Body of pancreas (tissue), 4 donors: ENCODE data around the gene IL1B. TPM values are rescaled to one million over a fixed set of nuclear protein-coding genes. Genes with fewer than 3 reads are reported as not detected.

Experiments
- ATAC-seq: fragments of 150-250 bp; one replicate; pipeline ENCODE4 v1.9.1; 2016
- DNase-seq, 4 donors: peaks; one replicate each; pipeline ENCODE4 v3.0.0-alpha.2; 2019
- H3K27ac ChIP-seq, 4 donors: fragments of 200-600 bp; sonication (generic); 1 replicate in 3 of 4; 2 replicates in 1 of 4; pipeline versions ENCODE4 v1.5.1 to v1.6.1; 2016 to 2019; ENCODE audit warnings: mild to moderate bottlenecking in 1 of 4, mixed read lengths in 1 of 4, moderate library complexity in 1 of 4
- H3K27me3 ChIP-seq, 2 donors: fragments of 200-600 bp; sonication (generic); one replicate each; pipeline ENCODE4 v1.6.0; 2016; ENCODE audit warnings: mild to moderate bottlenecking in 1 of 2
- H3K36me3 ChIP-seq, 2 donors: fragments of 200-600 bp; sonication (generic); replicated peaks in 1 of 2; 2 replicates each; pipeline ENCODE4 v1.5.1; 2016; ENCODE audit warnings: low read depth in 2 of 2; ENCODE audit not compliant: insufficient read depth in 1 of 2
- H3K4me1 ChIP-seq: fragments of 200-600 bp; sonication (generic); one replicate; pipeline ENCODE4 v1.6.0; 2016
- H3K4me3 ChIP-seq, 2 donors: fragments of 200-600 bp; sonication (generic); 1 replicate in 1 of 2; 2 replicates in 1 of 2; pipeline ENCODE4 v1.5.1; 2016 to 2019
- H3K9me3 ChIP-seq, 3 donors: fragments of 200-600 bp; sonication (generic); 1 replicate in 2 of 3; 2 replicates in 1 of 3; pipeline ENCODE4 v1.5.1; 2016
- POLR2A ChIP-seq, 3 donors: fragments of 450-650 bp; IDR thresholded peaks; one replicate each; pipeline ENCODE4 v1.6.1; 2016; ENCODE audit warnings: antibody characterized with exemption in 3 of 3, mild to moderate bottlenecking in 2 of 3
- WGBS, 2 donors: methylation state at CpG; one replicate each; pipeline ENCODE4 v1.1.5; 2017; 5-methylcytosine and 5-hydroxymethylcytosine counted together
- intact Hi-C: fragments of 100-400 bp; cut with DNase I; formaldehyde crosslinking; loops from one replicate; pipeline ENCODE4 v1.15.1; 2023
- total RNA-seq, 2 donors: library from RNA; depleted of rRNA; stranded (reverse); fragments of >200 nt; gene quantifications; one replicate each; pipeline ENCODE4 v1.1.0, GENCODE V29; 2016
- TF ChIP-seq, protein P1 (sequence below), 7 experiments: fragments of 450-650 bp in 4 of 7; fragments of 200-600 bp in 3 of 7; sonication (generic) in 3 of 7; IDR thresholded peaks; one replicate each; pipeline ENCODE4 v1.5.1; 2016 to 2019; ENCODE audit warnings: antibody characterized with exemption in 7 of 7

The IL1B gene
- total RNA-seq, 2 donors from 2014 or later = 1.3 to 2.6 TPM

- H3K9me3 ChIP-seq = no peaks in the 10 kb centered on the region
- intact Hi-C loops = no loop called here
- H3K4me3 ChIP-seq = no peak overlapping the region
- H3K4me1 ChIP-seq = peaks cover 34% of the 10 kb centered on the region
- TF ChIP-seq POLR2A (IDR thresholded peaks at IDR 0.05) = no peak
- TF ChIP-seq, protein P1, sequence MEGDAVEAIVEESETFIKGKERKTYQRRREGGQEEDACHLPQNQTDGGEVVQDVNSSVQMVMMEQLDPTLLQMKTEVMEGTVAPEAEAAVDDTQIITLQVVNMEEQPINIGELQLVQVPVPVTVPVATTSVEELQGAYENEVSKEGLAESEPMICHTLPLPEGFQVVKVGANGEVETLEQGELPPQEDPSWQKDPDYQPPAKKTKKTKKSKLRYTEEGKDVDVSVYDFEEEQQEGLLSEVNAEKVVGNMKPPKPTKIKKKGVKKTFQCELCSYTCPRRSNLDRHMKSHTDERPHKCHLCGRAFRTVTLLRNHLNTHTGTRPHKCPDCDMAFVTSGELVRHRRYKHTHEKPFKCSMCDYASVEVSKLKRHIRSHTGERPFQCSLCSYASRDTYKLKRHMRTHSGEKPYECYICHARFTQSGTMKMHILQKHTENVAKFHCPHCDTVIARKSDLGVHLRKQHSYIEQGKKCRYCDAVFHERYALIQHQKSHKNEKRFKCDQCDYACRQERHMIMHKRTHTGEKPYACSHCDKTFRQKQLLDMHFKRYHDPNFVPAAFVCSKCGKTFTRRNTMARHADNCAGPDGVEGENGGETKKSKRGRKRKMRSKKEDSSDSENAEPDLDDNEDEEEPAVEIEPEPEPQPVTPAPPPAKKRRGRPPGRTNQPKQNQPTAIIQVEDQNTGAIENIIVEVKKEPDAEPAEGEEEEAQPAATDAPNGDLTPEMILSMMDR (IDR thresholded peaks at IDR 0.05) = no peak
- ATAC-seq = no peak
- H3K36me3 ChIP-seq = no peaks in the 10 kb centered on the region
- H3K27ac ChIP-seq = peak overlapping the region in 1 of 4 donors; percentile 19
- H3K27me3 ChIP-seq = no peaks in the 10 kb centered on the region
- no peak for DNase-seq
Observed at GRCh38 chr2:112820343-112820742, 16.2 kb downstream of the IL1B start.

DNA sequence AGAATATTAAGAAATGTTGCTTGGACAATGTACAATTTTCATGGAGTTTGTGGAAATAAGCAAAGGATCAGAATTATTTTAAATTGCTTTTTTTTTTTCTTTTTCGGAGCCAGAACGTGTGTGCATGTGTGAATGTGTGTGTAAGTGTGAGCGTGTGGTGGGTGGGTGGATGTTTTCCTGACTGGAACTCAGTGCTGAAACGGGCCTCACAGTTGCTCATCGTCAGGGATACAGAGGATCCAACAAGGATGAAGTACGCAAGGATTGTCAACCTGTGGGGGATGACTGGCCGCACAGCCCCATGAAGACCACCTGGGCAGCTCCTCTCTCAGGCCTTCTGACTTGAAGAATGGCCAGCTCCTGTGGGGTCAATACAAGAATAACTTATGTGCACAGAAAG lies 17.5 kb downstream of the IL1B start:
- Histone ChIP-seq H3K4me3 (no peak overlapping the region), H3K27me3 (no peaks in the 10 kb centered on the region), H3K4me1 (peaks cover 26% of the 10 kb centered on the region), H3K9me3 (no peaks in the 10 kb centered on the region), H3K27ac (peak overlapping the region in 2 of 4 donors; percentile 52 to 61), H3K36me3 (no peaks in the 10 kb centered on the region)
- TF ChIP-seq, protein P1 (IDR thresholded peaks at IDR 0.05) = no peak
- no peak for TF ChIP-seq POLR2A (IDR thresholded peaks at IDR 0.05)
- ATAC-seq (no peak), DNase-seq (no peak)
- intact Hi-C loops = no loop called here
- WGBS, 2 donors = 84 to 87% methylated on average over 7 of the region's 7 CpGs

DNA sequence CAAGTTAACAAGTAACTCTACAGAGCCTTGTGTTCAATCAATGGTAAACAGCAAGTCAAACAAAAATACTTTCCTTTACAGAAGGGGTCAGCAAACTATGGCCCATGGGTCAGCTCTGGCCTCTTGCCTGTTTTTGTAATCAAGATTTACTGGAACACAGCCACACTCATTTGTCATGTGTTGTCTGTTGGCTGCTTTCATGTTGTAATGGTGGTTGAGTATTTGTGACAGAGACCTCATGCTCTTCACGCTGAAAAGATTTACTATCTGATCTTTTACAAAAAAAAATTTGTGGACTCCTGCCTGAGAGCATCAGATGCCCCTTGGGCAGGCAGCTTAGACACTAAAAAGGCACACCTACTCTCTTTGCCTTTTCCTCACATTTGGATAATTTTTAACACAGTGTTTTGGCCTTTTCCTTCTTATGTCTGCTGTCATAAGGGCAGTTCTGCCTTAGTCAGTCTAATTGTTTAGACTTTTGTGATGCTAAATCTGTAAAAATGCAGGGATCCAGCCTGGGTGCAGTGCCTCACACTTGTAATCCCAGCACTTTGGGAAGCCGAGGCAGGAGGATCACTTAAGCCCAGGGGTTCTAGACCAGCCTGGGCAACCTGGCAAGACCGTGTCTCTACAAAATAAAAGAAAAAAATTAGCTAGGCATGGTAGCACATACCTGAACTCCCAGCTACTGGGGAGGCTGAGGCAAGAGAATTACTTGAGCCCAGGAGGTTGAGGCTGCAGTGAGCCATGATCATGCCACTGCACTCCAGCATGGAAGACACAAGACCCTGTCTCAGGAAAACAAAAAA lies 18.3 kb downstream of the IL1B start:
- Histone ChIP-seq H3K27me3 (no peaks in the 10 kb centered on the region), H3K9me3 (no peaks in the 10 kb centered on the region), H3K4me1 (peaks cover 31% of the 10 kb centered on the region), H3K4me3 (no peak overlapping the region), H3K27ac (peak overlapping the region; percentile 12 to 61 (median 42)), H3K36me3 (no peaks in the 10 kb centered on the region)
- peak; percentile 19 to 40 (median 24) for DNase-seq
- ATAC-seq = peak; percentile 57
- WGBS, 2 donors = 30 to 41% methylated on average over 3 of the region's 3 CpGs
- intact Hi-C loops = no loop called here
- no peak for TF ChIP-seq POLR2A (IDR thresholded peaks at IDR 0.05)
- TF ChIP-seq, protein P1 (IDR thresholded peaks at IDR 0.05) = no peak

GRCh38 chr2:112817082-112817689 lies 19.4 kb downstream of the IL1B start:
- TF ChIP-seq, protein P1 (IDR thresholded peaks at IDR 0.05) = no peak
- no peak for TF ChIP-seq POLR2A (IDR thresholded peaks at IDR 0.05)
- ATAC-seq = no peak
- Histone ChIP-seq H3K36me3 (no peaks in the 10 kb centered on the region), H3K27ac (peak overlapping the region in 2 of 4 donors; percentile 22 to 61), H3K4me3 (no peak overlapping the region), H3K27me3 (no peaks in the 10 kb centered on the region), H3K4me1 (peaks cover 40% of the 10 kb centered on the region), H3K9me3 (no peaks in the 10 kb centered on the region)
- WGBS, 2 donors = 59 to 66% methylated on average over 4 of the region's 4 CpGs
- intact Hi-C loops = no loop called here
- DNase-seq = no peak
